GM18498 (cell line): ENCODE data around the gene LUZP2.

Experiments used
- ATAC-seq: cut with Tn5 transposase; IDR thresholded peaks from one replicate; pipeline ENCODE4 v1.9.1; 2021; ENCODE audit warnings: mild to moderate bottlenecking, moderate library complexity; ENCODE audit not compliant: unreplicated experiment

LUZP2 gene

DNA sequence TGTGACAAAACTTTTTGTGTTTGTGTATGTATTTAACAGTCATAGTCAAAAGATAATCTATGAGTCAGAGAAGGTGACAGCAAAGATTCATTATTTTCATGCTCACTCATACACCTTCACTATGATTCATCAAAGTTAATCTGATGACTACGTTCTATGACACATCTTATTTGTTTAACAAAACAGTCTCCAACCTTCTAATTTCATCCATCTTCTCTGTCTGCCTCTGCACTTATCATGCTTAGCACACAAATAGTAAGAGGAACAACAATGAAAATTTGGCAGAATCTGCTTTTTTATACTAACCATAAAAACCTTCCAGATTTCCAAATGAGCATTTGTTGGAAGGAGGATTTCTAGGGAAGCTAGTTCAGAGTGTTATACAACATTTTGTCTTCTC, 568.9 kb downstream of the LUZP2 start:
- ATAC-seq = no peak

DNA sequence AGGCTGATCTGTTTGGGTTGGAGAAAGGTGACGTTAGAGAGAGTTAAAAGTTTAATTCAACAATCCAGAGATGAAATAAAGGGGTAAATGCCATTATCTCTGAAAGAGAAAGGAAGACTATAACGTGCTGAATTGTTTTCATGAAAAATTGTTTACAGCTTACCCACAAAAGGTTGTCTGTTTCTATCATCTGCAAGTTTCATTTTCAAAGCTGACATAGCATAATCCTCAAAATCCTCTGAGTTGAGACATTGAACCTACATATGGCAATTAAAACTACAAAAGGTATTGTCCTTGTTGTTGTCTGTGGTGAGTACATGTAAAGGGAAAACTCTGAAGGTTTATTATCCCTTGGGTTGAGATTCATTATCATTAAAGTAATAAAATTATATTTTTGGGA, 569.9 kb downstream of the LUZP2 start:
- ATAC-seq = no peak

DNA sequence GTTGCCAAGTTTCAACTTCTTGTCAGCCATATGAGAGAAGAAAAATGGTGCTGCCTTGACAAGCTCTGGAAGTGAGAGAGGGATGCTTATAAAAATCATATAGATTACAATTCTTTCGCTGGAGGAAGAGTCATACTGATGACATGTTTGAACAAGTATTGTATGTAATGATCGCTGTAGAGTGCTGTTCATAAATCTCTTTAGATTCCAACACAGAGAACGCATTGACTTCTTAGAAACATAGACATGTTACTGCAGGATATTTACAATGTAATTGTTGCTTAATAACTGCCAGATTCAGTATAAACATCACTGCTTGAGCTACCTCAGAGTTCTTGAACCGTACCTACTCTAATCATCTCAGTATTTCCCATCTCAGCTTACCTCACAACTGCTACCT, 571.6 kb downstream of the LUZP2 start:
- no peak for ATAC-seq

DNA sequence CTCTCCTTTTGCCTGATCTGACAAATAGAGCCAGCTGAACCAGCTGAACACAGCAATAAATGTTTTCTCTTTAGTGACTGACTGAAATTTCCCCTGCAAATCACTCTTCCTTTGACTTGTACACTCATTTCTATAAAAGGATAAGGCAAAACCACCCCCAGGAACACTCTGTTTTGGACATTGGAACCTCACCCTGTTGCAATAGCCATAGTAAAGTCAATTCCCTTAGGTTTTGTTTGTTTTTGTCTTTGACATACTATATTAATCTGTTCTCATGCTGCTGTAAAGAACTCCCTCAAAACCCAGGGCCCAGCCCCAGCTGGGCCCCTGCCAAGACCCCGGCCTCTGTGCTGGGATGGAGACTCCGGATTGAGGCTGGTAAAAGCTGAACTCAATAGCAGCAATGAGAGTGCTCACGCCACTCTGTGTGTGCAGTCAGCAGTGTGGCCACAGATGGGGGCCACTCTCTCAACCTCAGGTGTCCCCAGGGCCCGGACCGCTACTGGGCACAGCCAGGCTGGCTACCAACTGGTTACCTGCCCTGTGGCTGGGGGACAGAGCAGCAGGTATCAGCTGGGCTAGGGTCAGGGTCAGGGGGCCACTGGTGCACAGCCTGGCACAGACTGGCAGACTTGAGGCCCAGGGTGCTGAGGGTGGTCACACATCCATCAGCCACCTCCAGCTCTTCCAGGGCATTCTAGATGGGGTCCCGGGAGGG, 597.4 kb downstream of the LUZP2 start:
- ATAC-seq = no peak

DNA sequence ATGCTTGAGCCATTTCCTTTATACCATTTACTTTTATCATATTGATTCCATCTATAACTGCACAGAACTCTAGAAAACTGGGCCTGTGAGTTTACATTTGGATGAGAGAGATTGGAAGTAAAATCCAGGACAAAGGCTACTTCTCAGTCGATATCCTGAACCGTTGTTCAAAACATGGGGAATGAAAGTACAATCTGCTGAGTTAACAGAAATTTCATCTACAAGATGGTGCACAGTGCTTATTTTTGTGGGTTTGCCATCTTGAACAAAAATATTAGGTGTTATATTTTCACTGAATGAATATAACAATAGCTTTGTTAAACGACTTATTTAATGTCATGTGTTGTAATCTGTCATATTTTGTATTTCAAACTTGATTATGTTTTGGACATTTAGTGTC, 622.6 kb downstream of the LUZP2 start:
- no peak for ATAC-seq
